NT2/D1 (cell line): ENCODE results near the gene EPB41L4B.

Experiments used
- DNase-seq: peaks from one replicate; pipeline ENCODE4 v3.0.0-alpha.2; 2011; ENCODE audit warnings: low read depth, low spot score
- H3K27me3 ChIP-seq: 2 replicates; pipeline ENCODE4 v1.6.0; 2011; ENCODE audit warnings: mild to moderate bottlenecking; ENCODE audit not compliant: insufficient read length, insufficient read depth
- H3K36me3 ChIP-seq: 2 replicates; pipeline ENCODE4 v1.6.1; 2011; ENCODE audit warnings: mild to moderate bottlenecking, low read length, mixed read lengths; ENCODE audit not compliant: insufficient read depth, insufficient read length
- H3K4me1 ChIP-seq: 2 replicates; pipeline ENCODE4 v1.5.1; 2011; ENCODE audit not compliant: insufficient read depth, insufficient read length
- H3K4me3 ChIP-seq: 2 replicates; pipeline ENCODE4 v1.5.1; 2011; ENCODE audit warnings: low read depth; ENCODE audit not compliant: insufficient read length
- H3K9ac ChIP-seq: 2 replicates; pipeline ENCODE4 v1.6.0; 2011; ENCODE audit warnings: low read depth; ENCODE audit not compliant: insufficient read length
- H3K9me3 ChIP-seq: 2 replicates; pipeline ENCODE4 v1.5.1; 2011; ENCODE audit warnings: mild to moderate bottlenecking, low read length; ENCODE audit not compliant: insufficient read depth
- SUZ12 ChIP-seq: IDR thresholded peaks from 2 replicates; pipeline ENCODE4 v1.6.1; 2011; ENCODE audit not compliant: insufficient read length, insufficient read depth; ENCODE audit errors: extremely low read depth
- YY1 ChIP-seq: IDR thresholded peaks from 2 replicates; pipeline ENCODE4 v1.6.1; 2011; ENCODE audit not compliant: insufficient read length, insufficient read depth
- ZNF274 ChIP-seq: IDR thresholded peaks from 2 replicates; pipeline ENCODE4 v1.6.1; 2011; ENCODE audit warnings: mild to moderate bottlenecking, low read depth, low read length

The EPB41L4B gene

GRCh38 chr9:109270441-109270840, 50.4 kb downstream of the EPB41L4B start:
- Histone ChIP-seq H3K4me3 (no peak overlapping the region), H3K36me3 (no peaks in the 10 kb centered on the region), H3K9ac (no peak overlapping the region), H3K27me3 (no peaks in the 10 kb centered on the region), H3K9me3 (peaks cover 12% of the 10 kb centered on the region; the same call in 1 of the 2 replicates), H3K4me1 (peaks cover 6% of the 10 kb centered on the region)
- DNase-seq: no peak
- TF ChIP-seq ZNF274: no peak
- no peak for TF ChIP-seq YY1
- TF ChIP-seq SUZ12: no peak

GRCh38 chr9:109269839-109270238, 51.0 kb downstream of the EPB41L4B start:
- Histone ChIP-seq H3K9ac (no peak overlapping the region), H3K4me1 (peaks cover 6% of the 10 kb centered on the region), H3K27me3 (no peaks in the 10 kb centered on the region), H3K36me3 (no peaks in the 10 kb centered on the region), H3K4me3 (no peak overlapping the region), H3K9me3 (peaks cover 12% of the 10 kb centered on the region; the same call in 1 of the 2 replicates)
- no peak for DNase-seq
- TF ChIP-seq SUZ12 (no peak), YY1 (no peak), ZNF274 (no peak)

- H3K36me3 ChIP-seq: no peaks in the 10 kb centered on the region
- no peak overlapping the region for H3K9ac ChIP-seq
- no peak for DNase-seq
- TF ChIP-seq SUZ12: no peak
- TF ChIP-seq ZNF274: no peak
- no peak for TF ChIP-seq YY1
- H3K9me3 ChIP-seq: peaks cover 12% of the 10 kb centered on the region; the same call in 1 of the 2 replicates
- H3K4me1 ChIP-seq: peaks cover 6% of the 10 kb centered on the region
- H3K27me3 ChIP-seq: no peaks in the 10 kb centered on the region
- H3K4me3 ChIP-seq: no peak overlapping the region
Measured at GRCh38 chr9:109269081-109269480, 51.8 kb downstream of the EPB41L4B start.

GRCh38 chr9:109267555-109267954, 53.3 kb downstream of the EPB41L4B start:
- peaks cover 12% of the 10 kb centered on the region; the same call in 1 of the 2 replicates for H3K9me3 ChIP-seq
- TF ChIP-seq YY1 (no peak), SUZ12 (no peak), ZNF274 (no peak)
- H3K4me1 ChIP-seq: peaks cover 6% of the 10 kb centered on the region
- no peaks in the 10 kb centered on the region for H3K27me3 ChIP-seq
- no peak overlapping the region for H3K9ac ChIP-seq
- no peak overlapping the region for H3K4me3 ChIP-seq
- H3K36me3 ChIP-seq: no peaks in the 10 kb centered on the region
- no peak for DNase-seq

GRCh38 chr9:109264877-109265587, 55.8 kb downstream of the EPB41L4B start:
- no peaks in the 10 kb centered on the region for H3K36me3 ChIP-seq
- DNase-seq: no peak
- peaks cover 12% of the 10 kb centered on the region; the same call in 1 of the 2 replicates for H3K9me3 ChIP-seq
- TF ChIP-seq ZNF274 (no peak), YY1 (no peak), SUZ12 (no peak)
- H3K4me3 ChIP-seq: no peak overlapping the region
- H3K27me3 ChIP-seq: no peaks in the 10 kb centered on the region
- no peak overlapping the region for H3K9ac ChIP-seq
- H3K4me1 ChIP-seq: no peaks in the 10 kb centered on the region

GRCh38 chr9:109263358-109263757, 57.5 kb downstream of the EPB41L4B start:
- no peak overlapping the region for H3K4me3 ChIP-seq
- H3K36me3 ChIP-seq: no peaks in the 10 kb centered on the region
- peaks cover 11% of the 10 kb centered on the region; the same call in 1 of the 2 replicates for H3K9me3 ChIP-seq
- H3K4me1 ChIP-seq: peaks cover 4% of the 10 kb centered on the region
- TF ChIP-seq SUZ12 (no peak), ZNF274 (no peak), YY1 (no peak)
- no peak overlapping the region for H3K9ac ChIP-seq
- DNase-seq: no peak
- no peaks in the 10 kb centered on the region for H3K27me3 ChIP-seq

GRCh38 chr9:109258481-109259302, 62.2 kb downstream of the EPB41L4B start:
- no peak for TF ChIP-seq ZNF274
- TF ChIP-seq YY1: no peak
- TF ChIP-seq SUZ12: no peak

More at GRCh38 chr9:109258481-109259302, 62.2 kb downstream of the EPB41L4B start:
- H3K4me3 ChIP-seq: no peak overlapping the region
- peak; percentile 48 for DNase-seq
- peak overlapping the region; percentile 39 for H3K9ac ChIP-seq
- H3K4me1 ChIP-seq: peaks cover 9% of the 10 kb centered on the region
- no peaks in the 10 kb centered on the region for H3K36me3 ChIP-seq
- no peaks in the 10 kb centered on the region for H3K27me3 ChIP-seq
- H3K9me3 ChIP-seq: no peaks in the 10 kb centered on the region
